ENCODE measurements around the gene KERA. TPM values are rescaled to one million over a fixed set of nuclear protein-coding genes. Genes with fewer than 3 reads are reported as not detected.

The KERA gene
- total and polyA plus RNA-seq, 2 of the 4 experiments (the other 2 are of a cell fraction): not detected

GRCh38 chr12:91091916-91092715 lies 34.3 kb upstream of the KERA start:
- H2AFZ ChIP-seq (replicated peaks; ENCODE audit: low read length, poor library complexity): no peak overlapping the region
- no peak overlapping the region for H3K4me2 ChIP-seq (ENCODE audit: low read depth, low read length)
- intact Hi-C loops (cut with micrococcal nuclease): loop anchor here (5.0 kb wide), 1 partner anchor 50 kb away; no protein-coding TSS in a partner anchor
- in situ Hi-C loops (cut with MboI; ENCODE audit: low sequenced_read_pairs): no loop called here
- H4K20me1 ChIP-seq (ENCODE audit: insufficient read depth, low read length): no peaks in the 10 kb centered on the region
- ATAC-seq (ENCODE audit: low read depth): no peak
- H3K9me1 ChIP-seq (ENCODE audit: insufficient read depth, low read length): no peaks in the 10 kb centered on the region
- no peak overlapping the region for H2AK5ac ChIP-seq (ENCODE audit: low read depth, low read length)
- ChIA-PET POLR2A (ENCODE audit: unreplicated experiment) (no interaction called here), CTCF (no interaction called here)
- H3K4me3 ChIP-seq (ENCODE audit: insufficient read depth, low read depth, low read length): no peak overlapping the region
- H3K36me3 ChIP-seq (ENCODE audit: control insufficient read depth, insufficient read depth, low read length): no peaks in the 10 kb centered on the region
- no peak overlapping the region for H4K5ac ChIP-seq (ENCODE audit: low read depth, low read length)
- peaks cover 2% of the 10 kb centered on the region; the same call in 1 of the 2 replicates for H3K9me3 ChIP-seq (ENCODE audit: control insufficient read depth, insufficient read depth, low read length)
- dilution Hi-C loops (cut with HindIII; ENCODE audit: low sequenced_read_pairs, unreplicated experiment): no loop called here
- no peak overlapping the region for H3K23ac ChIP-seq (ENCODE audit: low read depth, low read length)
- DNase-seq: no peak
- H3K56ac ChIP-seq (ENCODE audit: extremely low read depth, insufficient read depth, low read length): no peak overlapping the region
- no peak overlapping the region for H2AK9ac ChIP-seq (replicated peaks; ENCODE audit: low read depth, low read length, poor library complexity)
- no peaks in the 10 kb centered on the region for H3K4me1 ChIP-seq (ENCODE audit: control insufficient read depth, insufficient read depth, low read length)
- no peak overlapping the region for H2BK15ac ChIP-seq (ENCODE audit: low read depth, low read length)
- no peak overlapping the region for H2BK120ac ChIP-seq (ENCODE audit: low read depth, low read length)
- H4K91ac ChIP-seq (ENCODE audit: insufficient read depth, low read depth, low read length): no peak overlapping the region
- H4K8ac ChIP-seq (ENCODE audit: low read depth in 2 of 2, low read length in 2 of 2): no peak overlapping the region
- peak overlapping the region; percentile 37; the same call in 1 of the 2 replicates for H3K4ac ChIP-seq (ENCODE audit: low read depth, low read length)
- no peaks in the 10 kb centered on the region for H3K27me3 ChIP-seq (ENCODE audit: control insufficient read depth, insufficient read depth, low read length)
- WGBS, 2 experiments (ENCODE audit: extremely low coverage in 2 of 2, insufficient read length in 1 of 2): no CpG with 5 or more reads among the region's 6 CpGs
- no peak overlapping the region for H2BK5ac ChIP-seq (ENCODE audit: low read depth, low read length, poor library complexity, severe bottlenecking)
- no peak overlapping the region for H3K27ac ChIP-seq (ENCODE audit: insufficient read depth, low read length)
- H3K9ac ChIP-seq (ENCODE audit: low read depth, low read length): no peak overlapping the region
- H2BK20ac ChIP-seq (ENCODE audit: low read depth, low read length): peak overlapping the region; percentile 42; the same call in 1 of the 2 replicates
- H3K18ac ChIP-seq (ENCODE audit: low read depth, low read length): no peak overlapping the region
- no peaks in the 10 kb centered on the region for H3K79me1 ChIP-seq (ENCODE audit: low read depth in 1 of 2, low read length in 2 of 2)
- no TSS peak for BruUV-seq (replicated peaks)
- TF ChIP-seq USF2 (IDR thresholded peaks at IDR 0.05; ENCODE audit: low read depth, low read length): no peak
- no peak for TF ChIP-seq CEBPB (IDR thresholded peaks at IDR 0.05; ENCODE audit: low read depth, low read length)
- no peak for TF ChIP-seq SMC3 (IDR thresholded peaks at IDR 0.05; ENCODE audit: low read depth, low read length)
- TF ChIP-seq POLR2A (IDR thresholded peaks at IDR 0.05; ENCODE audit: low read depth, low read length): no peak
- no peak for TF ChIP-seq RAD21 (IDR thresholded peaks at IDR 0.05; ENCODE audit: low read length)
- no peak for TF ChIP-seq MXI1 (IDR thresholded peaks at IDR 0.05; ENCODE audit: borderline replicate concordance, low read depth, low read length)
- no peak for TF ChIP-seq MAZ (IDR thresholded peaks at IDR 0.05; ENCODE audit: borderline replicate concordance, low read depth, low read length)
- TF ChIP-seq NFE2L2 (IDR thresholded peaks at IDR 0.05; ENCODE audit: low read depth, low read length): no peak
- no peak for TF ChIP-seq MAFK (IDR thresholded peaks at IDR 0.05; ENCODE audit: low read depth, low read length)
- no peak for TF ChIP-seq BHLHE40 (IDR thresholded peaks at IDR 0.05; ENCODE audit: low read depth, low read length)
- no peak for TF ChIP-seq CTCF (conservative IDR thresholded peaks at IDR 0.05; ENCODE audit: low read depth, low read length)
- no peak for TF ChIP-seq RCOR1 (IDR thresholded peaks at IDR 0.05; ENCODE audit: insufficient replicate concordance, low read length)
- H3K14ac ChIP-seq (replicated peaks; ENCODE audit: low read depth, low read length): peak overlapping the region; percentile 13; the same call in 1 of the 2 replicates

Measured in IMR-90 (cell line).